ENCODE measurements around the gene SETBP1.

The SETBP1 gene

GRCh38 chr18:45069546-45069945 lies 388.9 kb downstream of the SETBP1 start:
- H3K4me2 ChIP-seq (ENCODE audit: low read length), result no peak overlapping the region
- H3K9me3 ChIP-seq (ENCODE audit: control insufficient read depth, low read length), result no peaks in the 10 kb centered on the region
- H3K36me3 ChIP-seq (ENCODE audit: control insufficient read depth, insufficient read depth, low read length), result no peaks in the 10 kb centered on the region
- no peak overlapping the region for H3K4me3 ChIP-seq (ENCODE audit: low read depth, low read length)
- H2AFZ ChIP-seq, result no peak overlapping the region
- no peak overlapping the region for H3K9ac ChIP-seq
- no peak for TF ChIP-seq CTCF (IDR thresholded peaks at IDR 0.05)
- no peaks in the 10 kb centered on the region for H3K79me2 ChIP-seq
- no peak overlapping the region for H3K27ac ChIP-seq
- no peaks in the 10 kb centered on the region for H3K4me1 ChIP-seq
- no peaks in the 10 kb centered on the region for H3K27me3 ChIP-seq (ENCODE audit: control insufficient read depth, insufficient read depth, low read length)

- no peak overlapping the region for H3K4me3 ChIP-seq (ENCODE audit: low read depth, low read length)
- H3K9me3 ChIP-seq (ENCODE audit: control insufficient read depth, low read length), result no peaks in the 10 kb centered on the region
- no peak overlapping the region for H2AFZ ChIP-seq
- no peak for TF ChIP-seq CTCF (IDR thresholded peaks at IDR 0.05)
- no peak overlapping the region for H3K9ac ChIP-seq
- no peak overlapping the region for H3K4me2 ChIP-seq (ENCODE audit: low read length)
- H3K27ac ChIP-seq, result no peak overlapping the region
- no peaks in the 10 kb centered on the region for H3K27me3 ChIP-seq (ENCODE audit: control insufficient read depth, insufficient read depth, low read length)
- no peaks in the 10 kb centered on the region for H3K4me1 ChIP-seq
- H3K36me3 ChIP-seq (ENCODE audit: control insufficient read depth, insufficient read depth, low read length), result no peaks in the 10 kb centered on the region
- H3K79me2 ChIP-seq, result no peaks in the 10 kb centered on the region
Measured at GRCh38 chr18:45071956-45072355, 391.3 kb downstream of the SETBP1 start.

- no peak overlapping the region for H3K4me3 ChIP-seq (ENCODE audit: low read depth, low read length)
- TF ChIP-seq CTCF (IDR thresholded peaks at IDR 0.05), result no peak
- H3K4me2 ChIP-seq (ENCODE audit: low read length), result no peak overlapping the region
- H3K36me3 ChIP-seq (ENCODE audit: control insufficient read depth, insufficient read depth, low read length), result no peaks in the 10 kb centered on the region
- no peak overlapping the region for H3K9ac ChIP-seq
- H2AFZ ChIP-seq, result no peak overlapping the region
- no peaks in the 10 kb centered on the region for H3K9me3 ChIP-seq (ENCODE audit: control insufficient read depth, low read length)
- H3K27ac ChIP-seq, result no peak overlapping the region
- H3K27me3 ChIP-seq (ENCODE audit: control insufficient read depth, insufficient read depth, low read length), result no peaks in the 10 kb centered on the region
- no peaks in the 10 kb centered on the region for H3K79me2 ChIP-seq
- no peaks in the 10 kb centered on the region for H3K4me1 ChIP-seq
Measured at GRCh38 chr18:45073556-45073955, 392.9 kb downstream of the SETBP1 start.

- H3K36me3 ChIP-seq (ENCODE audit: control insufficient read depth, insufficient read depth, low read length), result no peaks in the 10 kb centered on the region
- no peak overlapping the region for H3K4me3 ChIP-seq (ENCODE audit: low read depth, low read length)
- H3K27ac ChIP-seq, result no peak overlapping the region
- no peaks in the 10 kb centered on the region for H3K27me3 ChIP-seq (ENCODE audit: control insufficient read depth, insufficient read depth, low read length)
- H3K9ac ChIP-seq, result no peak overlapping the region
- no peak for TF ChIP-seq CTCF (IDR thresholded peaks at IDR 0.05)
- H3K9me3 ChIP-seq (ENCODE audit: control insufficient read depth, low read length), result no peaks in the 10 kb centered on the region
- H3K4me1 ChIP-seq, result no peaks in the 10 kb centered on the region
- no peaks in the 10 kb centered on the region for H3K79me2 ChIP-seq
- no peak overlapping the region for H3K4me2 ChIP-seq (ENCODE audit: low read length)
- H2AFZ ChIP-seq, result no peak overlapping the region
Measured at GRCh38 chr18:45081566-45082181, 401.0 kb downstream of the SETBP1 start.

- Histone ChIP-seq H3K4me2 (ENCODE audit: low read length) (no peak overlapping the region), H3K4me3 (ENCODE audit: low read depth, low read length) (no peak overlapping the region), H2AFZ (no peak overlapping the region), H3K9me3 (ENCODE audit: control insufficient read depth, low read length) (no peaks in the 10 kb centered on the region), H3K27ac (no peak overlapping the region), H3K36me3 (ENCODE audit: control insufficient read depth, insufficient read depth, low read length) (no peaks in the 10 kb centered on the region), H3K79me2 (no peaks in the 10 kb centered on the region), H3K9ac (no peak overlapping the region), H3K4me1 (no peaks in the 10 kb centered on the region), H3K27me3 (ENCODE audit: control insufficient read depth, insufficient read depth, low read length) (no peaks in the 10 kb centered on the region)
- no peak for TF ChIP-seq CTCF (IDR thresholded peaks at IDR 0.05)
Measured at GRCh38 chr18:45083226-45083855, 402.7 kb downstream of the SETBP1 start.

Measured in parathyroid adenoma (tissue), 2 donors.